ENCODE data around the gene SPATS1.
"Not testable (repeated sequence)": the region's sequence is repeated elsewhere in the genome, so short reads cannot be mapped to it uniquely, and the experiment has no call there.

SPATS1 gene

DNA sequence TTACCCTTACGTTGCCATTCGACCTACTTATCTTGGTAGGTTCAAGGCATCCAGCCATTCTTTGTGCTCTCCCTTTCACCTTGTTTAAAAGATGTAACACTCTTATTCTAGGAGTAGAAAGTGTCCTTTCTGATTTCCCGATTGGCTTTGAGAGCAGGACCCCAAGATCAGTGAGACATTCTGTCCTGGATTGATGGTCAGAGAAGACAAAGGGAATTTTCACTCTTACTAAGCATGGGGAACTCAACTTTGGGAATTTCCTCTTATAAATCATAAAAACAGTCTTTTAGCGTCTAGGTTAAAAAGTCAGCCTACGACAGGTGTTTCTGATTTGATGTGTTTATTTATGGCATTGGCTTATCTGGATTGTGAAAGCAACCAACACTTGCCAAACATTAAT is 26.5 kb upstream of the SPATS1 start:
- no peak overlapping the region for H2AFZ ChIP-seq (ENCODE audit: low read depth, low read length)
- no peaks in the 10 kb centered on the region for H3K9me3 ChIP-seq (ENCODE audit: insufficient read depth, low read length, severe bottlenecking)
- H3K27ac ChIP-seq (ENCODE audit: low read length): no peak overlapping the region
- no peaks in the 10 kb centered on the region for H4K20me1 ChIP-seq (ENCODE audit: insufficient read depth, low read length)
- ATAC-seq (ENCODE audit: insufficient read depth, low read depth) (no peak), DNase-seq (no peak)
- H3K4me2 ChIP-seq (ENCODE audit: insufficient read depth, low read length): no peak overlapping the region
- no peak for TF ChIP-seq EZH2 (IDR thresholded peaks at IDR 0.05; ENCODE audit: borderline replicate concordance, low read depth, low read length, severe bottlenecking)
- no peak for TF ChIP-seq CTCF (IDR thresholded peaks at IDR 0.05; ENCODE audit: borderline replicate concordance, extremely low read depth, low read length, poor library complexity, severe bottlenecking)
- no peak overlapping the region for H3K9ac ChIP-seq (ENCODE audit: low read depth, low read length)
- peaks cover 24% of the 10 kb centered on the region for H3K4me1 ChIP-seq (ENCODE audit: insufficient read depth, low read length)
- peaks cover 20% of the 10 kb centered on the region for H3K79me2 ChIP-seq (ENCODE audit: insufficient read depth, low read length)
- H3K36me3 ChIP-seq (ENCODE audit: insufficient read depth, low read length): peaks cover 13% of the 10 kb centered on the region
- no peak overlapping the region for H3K4me3 ChIP-seq (ENCODE audit: low read depth in 1 of 2, low read length in 2 of 2)
- peaks cover 8% of the 10 kb centered on the region for H3K27me3 ChIP-seq (ENCODE audit: insufficient read depth, low read length, poor library complexity)

DNA sequence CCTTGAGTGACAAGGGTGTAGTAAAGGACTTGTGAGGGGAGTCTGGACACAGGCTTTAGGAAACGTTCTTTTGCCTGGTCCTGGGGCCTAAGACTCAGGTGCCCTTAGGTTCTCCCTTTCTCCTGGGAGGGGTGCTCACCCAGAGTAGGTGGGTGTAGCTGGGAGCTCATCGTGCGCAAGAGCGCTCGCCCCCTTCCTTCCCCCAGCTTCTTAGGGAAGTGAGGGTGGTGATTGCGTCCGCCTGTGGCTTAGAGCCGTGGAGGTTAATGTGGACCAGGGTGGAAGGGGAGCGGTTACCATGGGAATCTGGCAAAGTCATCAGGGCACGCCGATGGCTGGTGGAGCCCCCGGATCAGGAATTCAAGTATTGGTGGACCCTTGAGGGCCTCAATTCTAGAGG is 26.0 kb upstream of the SPATS1 start:
- peaks cover 16% of the 10 kb centered on the region for H3K79me2 ChIP-seq (ENCODE audit: insufficient read depth, low read length)
- no peak for ATAC-seq (ENCODE audit: insufficient read depth, low read depth)
- H3K4me1 ChIP-seq (ENCODE audit: insufficient read depth, low read length): peaks cover 19% of the 10 kb centered on the region
- H3K9me3 ChIP-seq (ENCODE audit: insufficient read depth, low read length, severe bottlenecking): no peaks in the 10 kb centered on the region
- TF ChIP-seq CTCF (IDR thresholded peaks at IDR 0.05; ENCODE audit: borderline replicate concordance, extremely low read depth, low read length, poor library complexity, severe bottlenecking) (no peak), EZH2 (IDR thresholded peaks at IDR 0.05; ENCODE audit: borderline replicate concordance, low read depth, low read length, severe bottlenecking) (no peak)
- no peak overlapping the region for H3K9ac ChIP-seq (ENCODE audit: low read depth, low read length)
- no peak overlapping the region for H3K27ac ChIP-seq (ENCODE audit: low read length)
- no peak overlapping the region for H3K4me3 ChIP-seq (ENCODE audit: low read depth in 1 of 2, low read length in 2 of 2)
- no peak overlapping the region for H2AFZ ChIP-seq (ENCODE audit: low read depth, low read length)
- H3K36me3 ChIP-seq (ENCODE audit: insufficient read depth, low read length): peaks cover 7% of the 10 kb centered on the region
- no peak for DNase-seq
- peaks cover 8% of the 10 kb centered on the region for H3K27me3 ChIP-seq (ENCODE audit: insufficient read depth, low read length, poor library complexity)
- H4K20me1 ChIP-seq (ENCODE audit: insufficient read depth, low read length): no peaks in the 10 kb centered on the region
- H3K4me2 ChIP-seq (ENCODE audit: insufficient read depth, low read length): no peak overlapping the region

- not testable (repeated sequence) for H3K9ac ChIP-seq (ENCODE audit: low read depth, low read length); H2AFZ ChIP-seq (ENCODE audit: low read depth, low read length); H3K9me3 ChIP-seq (ENCODE audit: insufficient read depth, low read length, severe bottlenecking); DNase-seq; H3K4me3 ChIP-seq (ENCODE audit: low read depth in 1 of 2, low read length in 2 of 2); ATAC-seq (ENCODE audit: insufficient read depth, low read depth); H3K27ac ChIP-seq (ENCODE audit: low read length); H3K79me2 ChIP-seq (ENCODE audit: insufficient read depth, low read length); H3K36me3 ChIP-seq (ENCODE audit: insufficient read depth, low read length); H4K20me1 ChIP-seq (ENCODE audit: insufficient read depth, low read length); H3K4me2 ChIP-seq (ENCODE audit: insufficient read depth, low read length); H3K27me3 ChIP-seq (ENCODE audit: insufficient read depth, low read length, poor library complexity)
- peaks cover 12% of the 10 kb centered on the region for H3K4me1 ChIP-seq (ENCODE audit: insufficient read depth, low read length)
These were observed 25.3 kb upstream of the SPATS1 start for GRCh38 chr6:44317136-44317631.

DNA sequence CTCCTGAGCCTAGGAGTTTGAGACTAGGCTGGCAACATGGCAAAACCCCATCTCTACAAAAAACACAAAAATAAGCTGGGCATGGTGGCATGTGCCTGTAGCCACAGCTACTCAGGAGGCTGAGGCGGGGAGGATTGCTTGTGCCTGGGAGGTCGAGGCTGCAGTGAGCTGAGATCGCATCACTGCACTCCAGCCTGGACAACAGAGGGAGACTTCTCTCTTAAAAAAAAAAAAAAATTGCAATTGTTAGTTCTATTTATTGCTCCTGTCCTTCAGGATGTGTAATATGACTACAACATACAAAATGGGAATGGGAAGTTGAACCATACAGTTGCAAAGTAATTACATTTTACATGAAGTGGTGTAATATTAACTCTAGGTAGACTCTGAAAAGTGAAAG is 21.2 kb upstream of the SPATS1 start:
- Histone ChIP-seq H3K9me3 (ENCODE audit: insufficient read depth, low read length, severe bottlenecking) (no peaks in the 10 kb centered on the region), H3K27ac (ENCODE audit: low read length) (no peak overlapping the region), H2AFZ (ENCODE audit: low read depth, low read length) (no peak overlapping the region), H3K4me3 (ENCODE audit: low read depth in 1 of 2, low read length in 2 of 2) (no peak overlapping the region), H3K36me3 (ENCODE audit: insufficient read depth, low read length) (no peaks in the 10 kb centered on the region), H3K4me1 (ENCODE audit: insufficient read depth, low read length) (no peaks in the 10 kb centered on the region), H3K27me3 (ENCODE audit: insufficient read depth, low read length, poor library complexity) (peaks cover 11% of the 10 kb centered on the region), H3K4me2 (ENCODE audit: insufficient read depth, low read length) (no peak overlapping the region), H3K79me2 (ENCODE audit: insufficient read depth, low read length) (no peaks in the 10 kb centered on the region), H3K9ac (ENCODE audit: low read depth, low read length) (no peak overlapping the region), H4K20me1 (ENCODE audit: insufficient read depth, low read length) (no peaks in the 10 kb centered on the region)
- no peak for TF ChIP-seq EZH2 (IDR thresholded peaks at IDR 0.05; ENCODE audit: borderline replicate concordance, low read depth, low read length, severe bottlenecking)
- no peak for TF ChIP-seq CTCF (IDR thresholded peaks at IDR 0.05; ENCODE audit: borderline replicate concordance, extremely low read depth, low read length, poor library complexity, severe bottlenecking)
- DNase-seq: no peak
- no peak for ATAC-seq (ENCODE audit: insufficient read depth, low read depth)

Measured in DND-41 (cell line).